NCI-H82 (cell line): ENCODE measurements around the gene TMTC1.

Experiments
- DNase-seq: peaks from one replicate; lab custom pipeline; 2025; lab: John Stamatoyannopoulos, UW

The TMTC1 gene

GRCh38 chr12:29739279-29739991 lies 44.3 kb downstream of the TMTC1 start:
- no peak for DNase-seq

- DNase-seq: no peak
Measured at GRCh38 chr12:29738365-29738764, 45.4 kb downstream of the TMTC1 start.

- DNase-seq: no peak
Measured at GRCh38 chr12:29737644-29738043, 46.1 kb downstream of the TMTC1 start.

GRCh38 chr12:29735604-29736003 lies 48.1 kb downstream of the TMTC1 start:
- DNase-seq: no peak

GRCh38 chr12:29734734-29735133 lies 49.0 kb downstream of the TMTC1 start:
- DNase-seq: no peak

- DNase-seq: no peak
Measured at GRCh38 chr12:29734305-29734704, 49.4 kb downstream of the TMTC1 start.

- no peak for DNase-seq
Measured at GRCh38 chr12:29733501-29733900, 50.2 kb downstream of the TMTC1 start.

- DNase-seq: no peak
Measured at GRCh38 chr12:29733060-29733459, 50.7 kb downstream of the TMTC1 start.

- DNase-seq: peak; percentile 33
Measured at GRCh38 chr12:29732593-29732992, 51.1 kb downstream of the TMTC1 start.

- DNase-seq: peak; percentile 56
Measured at GRCh38 chr12:29732191-29732590, 51.6 kb downstream of the TMTC1 start.

GRCh38 chr12:29731591-29731990 lies 52.2 kb downstream of the TMTC1 start:
- no peak for DNase-seq

GRCh38 chr12:29730481-29730880 lies 53.3 kb downstream of the TMTC1 start:
- DNase-seq: no peak

- peak; percentile 75 for DNase-seq
Measured at GRCh38 chr12:29728030-29728429, 55.7 kb downstream of the TMTC1 start.

- no peak for DNase-seq
Measured at GRCh38 chr12:29726741-29727348, 56.9 kb downstream of the TMTC1 start.

- peak; percentile 17 for DNase-seq
Measured at GRCh38 chr12:29726321-29726692, 57.4 kb downstream of the TMTC1 start.

- peak; percentile 77 for DNase-seq
Measured at GRCh38 chr12:29725587-29726320, 58.0 kb downstream of the TMTC1 start.

- DNase-seq: no peak
Measured at GRCh38 chr12:29722164-29722563, 61.6 kb downstream of the TMTC1 start.

GRCh38 chr12:29719381-29719780 lies 64.4 kb downstream of the TMTC1 start:
- DNase-seq: no peak

GRCh38 chr12:29717540-29718100 lies 66.1 kb downstream of the TMTC1 start:
- DNase-seq: no peak

GRCh38 chr12:29714966-29715365 lies 68.8 kb downstream of the TMTC1 start:
- DNase-seq: no peak

GRCh38 chr12:29713729-29714128 lies 70.0 kb downstream of the TMTC1 start:
- peak; percentile 11 for DNase-seq

GRCh38 chr12:29711381-29711780 lies 72.4 kb downstream of the TMTC1 start:
- DNase-seq: peak; percentile 78

GRCh38 chr12:29710104-29710503 lies 73.6 kb downstream of the TMTC1 start:
- DNase-seq: peak; percentile 45
